GM03348 (cell line): Measurements from ENCODE around the gene SLC5A10.
"Not testable (repeated sequence)": the region's sequence is repeated elsewhere in the genome, so short reads cannot be mapped to it uniquely, and the experiment has no call there.

Experiments used
- DNase-seq: peaks from one replicate; pipeline ENCODE4 v3.0.0; 2012; ENCODE audit warnings: low spot score

SLC5A10 gene

DNA sequence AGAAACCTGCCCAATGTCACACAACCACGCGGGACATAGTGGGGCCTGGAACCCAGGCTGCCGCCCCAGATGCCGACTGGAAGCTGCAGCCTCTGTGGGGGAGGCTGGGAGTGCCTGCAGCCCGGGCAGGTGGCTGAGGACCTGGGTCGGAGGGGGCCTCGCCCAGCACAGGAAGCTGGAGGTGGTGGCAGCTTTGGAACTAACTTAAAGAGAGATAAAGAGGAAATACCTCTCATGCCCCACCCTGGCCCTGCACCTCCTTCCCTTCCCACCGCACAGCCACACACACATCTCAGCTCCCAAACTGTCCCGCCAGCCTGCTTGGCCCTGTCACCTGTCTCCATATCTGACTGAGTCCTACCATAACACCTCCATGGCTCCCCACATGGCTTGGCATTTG lies 88.4 kb downstream of the SLC5A10 start:
- DNase-seq, result not testable (repeated sequence)

DNA sequence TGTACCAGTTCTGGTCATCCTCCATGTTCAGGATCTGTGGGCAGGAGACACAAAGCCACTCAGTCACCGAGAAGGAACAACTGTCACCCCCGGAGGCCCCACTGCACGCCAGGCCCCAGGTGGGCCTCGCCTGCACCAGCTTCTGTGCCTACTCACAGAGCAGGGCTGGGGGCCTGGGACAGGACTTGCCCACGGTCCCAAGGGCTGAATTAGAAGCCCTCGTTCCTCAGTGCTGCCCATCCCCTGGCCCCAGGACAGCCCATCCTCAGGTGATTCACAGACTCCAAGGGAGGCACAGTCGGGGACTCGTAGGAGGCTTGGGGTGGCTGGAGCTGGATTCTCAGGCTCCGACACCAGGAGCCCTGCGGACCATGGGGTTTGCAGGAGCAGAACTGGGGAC lies 89.9 kb downstream of the SLC5A10 start:
- DNase-seq, result not testable (repeated sequence)

DNA sequence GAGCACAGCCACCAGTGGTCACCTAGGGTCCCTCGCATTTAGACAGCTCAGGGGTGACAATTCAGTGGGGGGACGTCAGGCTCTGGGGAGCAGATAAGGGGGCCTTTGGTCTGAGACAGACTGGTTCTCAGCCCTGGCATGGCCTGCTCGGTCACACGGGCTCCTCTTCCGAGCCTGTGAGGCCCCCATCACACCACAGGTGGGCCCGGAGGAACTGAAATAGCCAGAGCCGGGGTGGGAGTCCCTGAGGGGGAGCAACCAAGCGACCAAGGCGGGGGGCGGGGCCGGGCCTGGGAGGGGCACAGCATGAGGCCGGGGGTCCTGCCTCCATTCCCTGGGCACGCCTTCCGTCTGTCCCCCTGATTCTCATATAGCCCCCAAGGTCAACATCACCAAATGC lies 90.4 kb downstream of the SLC5A10 start:
- DNase-seq, result not testable (repeated sequence)

DNA sequence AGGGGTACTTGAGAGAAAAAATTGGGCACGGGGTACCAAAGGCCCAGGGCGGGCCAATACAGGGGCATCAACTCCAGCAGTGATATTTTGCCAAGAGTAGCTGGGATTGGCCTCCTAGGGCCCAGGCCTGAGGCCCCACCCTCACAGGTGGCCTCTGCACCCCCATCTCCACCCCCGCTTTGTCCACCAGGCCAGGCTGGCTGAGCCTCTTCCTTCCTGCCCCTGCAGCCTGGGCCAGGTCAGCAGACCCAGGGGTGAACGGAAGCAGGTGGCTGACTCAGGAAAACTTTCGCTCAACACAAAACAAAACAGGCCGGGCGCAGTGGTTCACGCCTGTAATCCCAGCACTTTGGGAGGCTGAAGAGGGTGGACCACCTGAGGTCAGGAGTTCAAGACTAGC lies 91.1 kb downstream of the SLC5A10 start:
- not testable (repeated sequence) for DNase-seq

DNA sequence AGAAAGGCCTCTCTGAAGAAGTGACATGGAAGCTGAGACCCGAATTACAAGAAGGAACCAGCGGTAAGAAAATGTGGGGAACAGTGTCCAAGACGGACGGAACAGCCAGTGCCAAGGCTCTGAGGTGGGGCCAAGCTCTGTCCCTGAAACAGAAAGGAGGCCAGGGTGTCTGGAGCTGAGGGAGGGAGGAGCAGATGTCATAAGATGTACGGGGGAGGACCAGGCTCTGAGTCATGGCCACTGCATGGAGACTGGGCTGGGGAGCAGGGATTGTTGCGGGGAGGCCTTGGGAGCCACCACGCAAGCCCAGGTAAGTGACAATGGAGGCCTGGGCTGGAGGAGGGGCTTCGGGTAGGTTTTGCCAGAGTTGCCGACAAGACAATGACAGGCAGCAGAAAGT lies 92.7 kb downstream of the SLC5A10 start:
- not testable (repeated sequence) for DNase-seq

DNA sequence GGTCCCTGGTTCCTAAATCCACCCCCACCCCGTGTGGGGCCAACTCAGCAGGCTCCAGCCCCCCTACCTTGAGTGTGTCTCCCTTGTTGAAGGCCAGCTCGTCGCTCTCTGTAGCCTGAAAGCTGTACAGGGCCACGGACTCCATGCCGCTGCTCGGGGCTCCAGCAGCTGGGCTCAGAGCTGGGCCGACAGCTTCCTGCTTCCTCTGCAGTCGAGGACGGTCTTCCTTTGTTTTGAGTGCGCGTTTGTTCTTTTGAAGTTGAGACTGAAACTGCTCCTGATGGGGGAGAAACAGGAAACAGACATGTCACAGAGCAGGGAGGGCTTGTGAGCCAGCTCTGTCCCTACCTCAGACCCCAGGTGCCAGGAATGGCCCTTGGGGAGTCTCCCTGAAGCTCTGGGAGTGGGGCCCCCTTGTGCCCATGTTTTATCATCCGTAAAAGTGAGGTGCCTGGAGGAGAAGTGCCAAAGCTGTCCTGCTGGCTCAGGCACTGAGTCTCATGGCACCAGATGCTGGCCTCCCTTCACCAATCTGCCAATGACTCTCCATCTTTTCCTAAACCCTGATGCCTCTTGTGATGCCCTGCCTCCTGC lies 94.9 kb downstream of the SLC5A10 start, which contains the start of gene GRAP:
TSS of gene GRAP (minus strand) at position 176 of the 594 bp plus-strand sequence. CDS start at position 145, 31 bp downstream.
- DNase-seq, result not testable (repeated sequence)

DNA sequence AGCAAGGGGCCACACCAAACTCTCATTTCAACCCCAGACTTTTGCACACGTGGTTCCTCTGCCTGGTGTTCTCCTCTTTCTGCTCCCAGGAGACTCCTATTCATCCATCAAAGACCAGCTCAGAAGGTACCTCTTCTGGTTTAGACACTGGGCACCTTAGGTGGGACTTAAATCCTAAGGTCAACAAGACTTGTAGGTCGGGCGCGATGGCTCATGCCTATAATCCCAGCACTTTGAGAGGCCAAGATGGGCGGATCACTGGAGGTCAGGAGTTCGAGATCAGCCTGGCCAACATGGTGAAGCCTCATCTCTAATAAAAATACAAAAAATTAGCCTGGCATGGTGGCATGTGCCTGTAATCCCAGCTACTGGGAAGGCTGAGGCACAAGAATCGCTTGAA lies 95.5 kb downstream of the SLC5A10 start:
- DNase-seq, result not testable (repeated sequence)

DNA sequence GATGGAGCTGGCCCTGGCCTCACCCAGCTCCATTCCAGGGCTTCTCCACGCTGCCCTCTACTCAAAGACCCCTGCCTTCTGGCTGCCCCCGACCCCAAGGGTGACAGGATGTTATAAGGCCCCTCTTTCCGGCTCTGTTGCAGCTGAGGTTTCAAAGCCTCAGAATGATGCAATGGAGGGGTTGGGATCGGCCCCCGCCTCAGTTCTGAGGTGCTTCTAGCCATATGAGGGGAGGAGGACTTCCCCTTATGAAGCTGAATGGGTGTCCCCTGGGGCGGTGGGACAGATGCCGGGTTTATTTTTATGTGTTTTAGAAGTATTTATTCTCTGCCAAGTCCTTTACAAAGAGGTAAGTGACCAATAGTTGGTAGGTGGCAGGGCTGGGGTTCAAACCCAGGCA lies 96.9 kb downstream of the SLC5A10 start:
- not testable (repeated sequence) for DNase-seq

DNA sequence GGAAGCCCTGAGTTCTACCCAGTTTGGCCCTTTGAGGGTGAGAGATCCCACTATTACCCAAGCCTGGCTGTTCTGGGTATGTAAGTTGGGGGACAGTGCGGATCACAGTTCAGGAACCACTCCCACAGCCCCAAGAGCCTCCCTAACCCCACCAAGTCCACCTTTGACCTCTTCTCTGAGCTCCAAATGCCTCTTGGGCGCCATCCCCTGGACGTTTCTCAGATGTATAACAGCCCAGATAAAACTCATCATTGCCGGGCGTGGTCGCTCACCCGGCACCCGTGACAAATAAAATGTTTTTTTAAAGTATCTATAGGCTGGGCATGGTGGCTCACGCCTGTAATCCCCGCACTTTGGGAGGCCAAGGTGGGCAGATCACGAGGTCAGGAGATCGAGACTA lies 103.5 kb downstream of the SLC5A10 start:
- not testable (repeated sequence) for DNase-seq

DNA sequence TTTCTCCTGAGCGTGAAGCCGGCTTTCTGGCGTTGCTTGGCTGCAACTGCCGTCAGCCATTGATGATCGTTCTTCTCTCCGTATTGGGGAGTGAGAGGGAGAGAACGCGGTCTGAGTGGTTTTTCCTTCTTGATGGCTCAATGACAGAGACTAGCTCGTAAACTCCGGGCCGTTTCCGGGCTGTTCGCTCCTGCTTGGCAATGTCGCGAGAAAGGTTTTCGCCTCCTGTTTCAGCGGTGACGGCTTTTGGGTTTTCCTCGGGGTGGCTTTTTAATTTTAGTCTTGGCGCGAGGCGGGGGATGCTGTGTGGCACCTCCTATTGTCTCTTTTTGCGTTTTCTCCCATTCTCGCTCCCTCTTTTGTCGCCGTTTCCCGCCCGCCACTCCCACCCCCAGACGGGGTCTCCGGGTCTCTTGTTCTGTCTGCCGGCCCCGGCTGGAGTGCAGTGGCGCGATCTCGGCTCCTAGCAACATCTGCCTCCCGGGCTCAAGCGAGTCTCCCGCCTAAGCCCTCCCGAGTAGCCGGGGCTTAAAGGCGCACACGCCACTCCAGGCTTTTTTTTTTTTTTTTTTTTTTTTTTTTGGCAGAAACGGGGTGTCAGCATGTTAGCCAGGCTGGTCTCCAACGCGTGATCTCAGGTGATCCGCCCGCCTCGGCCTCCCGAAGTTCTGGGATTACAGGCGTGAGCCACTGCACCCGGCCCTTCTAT lies 110.2 kb downstream of the SLC5A10 start:
- DNase-seq, result not testable (repeated sequence)

DNA sequence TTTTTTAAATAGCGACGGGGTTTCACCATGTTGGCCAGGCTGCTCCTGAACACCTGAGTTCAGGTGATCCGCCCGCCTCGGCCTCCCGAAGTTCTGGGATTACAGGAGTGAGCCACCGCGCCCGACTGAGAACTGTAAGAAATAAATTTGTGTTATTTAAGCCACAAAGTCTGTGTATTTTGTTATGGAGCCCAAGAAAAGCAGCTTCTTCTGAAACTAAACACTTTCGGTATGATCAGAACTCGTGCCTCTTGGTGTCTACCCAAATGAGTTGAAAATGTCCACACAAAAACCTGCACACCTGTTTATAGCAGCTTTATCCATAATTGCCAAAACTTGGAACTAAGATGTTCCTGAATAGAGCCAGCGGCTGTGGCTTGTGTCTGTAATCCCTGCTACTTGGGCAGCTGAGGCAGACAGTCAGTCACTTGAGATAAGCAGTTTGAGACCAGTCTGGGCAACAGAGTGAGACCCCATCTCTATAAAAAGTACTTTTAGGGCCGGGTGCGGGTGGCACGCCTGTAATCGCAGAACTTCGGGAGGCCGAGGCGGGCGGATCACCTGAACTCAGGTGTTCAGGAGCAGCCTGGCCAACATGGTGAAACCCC lies 110.9 kb downstream of the SLC5A10 start:
- DNase-seq, result not testable (repeated sequence)

DNA sequence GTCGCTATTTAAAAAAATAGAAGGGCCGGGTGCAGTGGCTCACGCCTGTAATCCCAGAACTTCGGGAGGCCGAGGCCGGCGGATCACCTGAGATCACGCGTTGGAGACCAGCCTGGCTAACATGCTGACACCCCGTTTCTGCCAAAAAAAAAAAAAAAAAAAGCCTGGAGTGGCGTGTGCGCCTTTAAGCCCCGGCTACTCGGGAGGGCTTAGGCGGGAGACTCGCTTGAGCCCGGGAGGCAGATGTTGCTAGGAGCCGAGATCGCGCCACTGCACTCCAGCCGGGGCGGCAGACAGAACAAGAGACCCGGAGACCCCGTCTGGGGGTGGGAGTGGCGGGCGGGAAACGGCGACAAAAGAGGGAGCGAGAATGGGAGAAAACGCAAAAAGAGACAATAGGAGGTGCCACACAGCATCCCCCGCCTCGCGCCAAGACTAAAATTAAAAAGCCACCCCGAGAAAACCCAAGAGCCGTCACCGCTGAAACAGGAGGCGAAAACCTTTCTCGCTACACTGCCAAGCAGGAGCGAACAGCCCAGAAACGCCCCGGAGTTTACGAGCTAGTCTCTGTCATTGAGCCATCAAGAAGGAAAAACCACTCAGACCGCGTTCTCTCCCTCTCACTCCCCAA lies 111.5 kb downstream of the SLC5A10 start:
- DNase-seq, result not testable (repeated sequence)

DNA sequence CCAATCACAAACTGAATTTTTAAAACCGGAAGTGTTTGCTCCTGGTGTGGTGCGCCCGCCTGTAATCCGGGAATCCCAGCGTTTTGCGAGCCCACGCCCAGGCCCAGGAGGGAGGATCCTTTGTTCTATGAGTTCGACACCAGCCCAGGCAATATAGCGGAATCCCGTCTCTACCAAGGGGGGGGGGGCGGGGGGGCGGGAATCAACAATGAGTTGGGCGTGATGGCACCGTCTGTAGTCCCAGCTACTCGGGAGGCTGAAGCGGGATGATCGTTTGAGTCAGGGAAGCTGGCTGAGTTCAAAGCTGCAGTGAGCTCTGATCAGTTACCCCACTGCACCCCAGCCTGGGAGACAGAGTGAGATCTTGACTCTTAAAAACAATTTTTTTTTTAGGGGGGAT lies 112.4 kb downstream of the SLC5A10 start:
- not testable (repeated sequence) for DNase-seq

DNA sequence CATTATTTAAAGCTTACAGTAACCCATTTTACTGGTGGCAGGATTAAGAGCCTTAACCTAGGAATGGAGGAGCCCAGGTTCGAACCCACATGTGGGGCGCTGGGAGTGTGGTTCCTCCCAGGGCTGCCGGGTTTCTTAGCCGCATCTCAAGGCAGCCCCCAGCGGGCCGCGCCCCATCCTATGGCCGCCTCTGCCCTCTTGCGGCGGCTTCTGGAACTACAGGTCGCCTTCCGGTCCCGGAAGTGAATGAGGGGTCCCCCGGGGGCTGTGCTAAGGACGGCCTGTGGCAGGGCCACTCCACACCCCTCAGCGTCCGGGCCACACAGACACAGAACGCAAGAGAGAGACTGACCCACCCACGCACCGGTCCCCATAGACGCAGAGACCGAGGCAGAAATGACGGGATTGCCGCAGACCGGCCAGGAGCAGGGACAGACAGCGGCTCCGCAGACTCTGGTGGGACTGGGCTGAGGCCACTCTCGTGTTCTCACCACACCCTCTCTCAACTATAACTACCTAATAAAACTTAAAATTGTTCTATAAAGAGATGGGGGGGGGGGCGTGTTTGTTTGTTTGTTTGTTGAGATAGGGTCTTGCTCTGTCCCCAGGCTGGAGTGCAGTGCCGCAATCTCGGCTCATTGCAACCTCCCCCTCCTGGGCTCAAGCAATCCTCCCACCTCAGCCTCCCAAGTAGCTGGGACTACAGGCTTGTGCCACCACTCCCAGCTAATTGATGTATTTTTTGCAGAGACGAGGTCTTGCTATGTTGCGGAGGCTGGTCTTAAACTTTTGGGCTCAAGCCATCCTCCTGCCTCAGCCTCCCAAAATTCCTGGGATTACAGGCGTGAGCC lies 118.6 kb downstream of the SLC5A10 start:
- DNase-seq, result not testable (repeated sequence)
